K562 (cell line): ENCODE data around the gene C1R.

ENCODE experiments used
- ARID2 ChIP-seq: fragments of 450-650 bp; IDR thresholded peaks from 2 replicates; pipeline ENCODE4 v1.6.1; 2017; ENCODE audit warnings: antibody characterized with exemption, mild to moderate bottlenecking
- EP300 ChIP-seq: IDR thresholded peaks from 2 replicates; pipeline ENCODE4 v1.6.1; 2012; ENCODE audit warnings: low read length, improper control_type of control experiment
- MXI1 ChIP-seq: IDR thresholded peaks from 2 replicates; pipeline ENCODE4 v1.6.1; 2011; ENCODE audit warnings: low read depth, mild to moderate bottlenecking, improper control_type of control experiment, low read length
- POLR2A ChIP-seq: fragments of 450-650 bp; conservative IDR thresholded peaks from 2 replicates; pipeline ENCODE4 v1.6.1; 2016
- POLR2H ChIP-seq: IDR thresholded peaks from 2 replicates; pipeline ENCODE4 v1.6.1; 2016; ENCODE audit warnings: missing genetic modification characterization, low read depth, mild to moderate bottlenecking, control low read depth, missing compliant biosample characterization, moderate library complexity
- RAD21 ChIP-seq, 2 experiments: fragments of 250-450 bp in 1 of 2; fragments of 450-650 bp in 1 of 2; sonication (Bioruptor Pico) in 1 of 2; formaldehyde crosslinking in 1 of 2; IDR thresholded peaks in 1 of 2; conservative IDR thresholded peaks in 1 of 2; 2 replicates each; pipeline versions ENCODE4 v1.4.0 to v1.8.0; 2020 to 2022; ENCODE audit warnings: mild to moderate bottlenecking in 2 of 2, moderate library complexity in 1 of 2
- SMAD4 ChIP-seq: fragments of 250-450 bp; sonication (Bioruptor Pico); conservative IDR thresholded peaks from 2 replicates; pipeline ENCODE4 v1.8.0; 2021; ENCODE audit warnings: inconsistent platforms, mild to moderate bottlenecking, moderate library complexity
- TF ChIP-seq, protein P1 (sequence below), 3 experiments: fragments of 200-800 bp in 1 of 3; fragments of 250-450 bp in 1 of 3; fragments of 450-650 bp in 1 of 3; sonication (Bioruptor Pico) in 1 of 3; sonication (Bioruptor generic) in 1 of 3; formaldehyde crosslinking in 1 of 3; IDR thresholded peaks; 2 replicates each; pipeline versions ENCODE4 v1.6.1 to v1.8.0; 2016 to 2022; ENCODE audit warnings: mild to moderate bottlenecking in 2 of 3, missing genetic modification characterization in 2 of 3, missing compliant biosample characterization in 1 of 3, moderate library complexity in 1 of 3
- TF ChIP-seq, protein P2 (sequence below), 3 experiments: IDR thresholded peaks in 2 of 3; conservative IDR thresholded peaks in 1 of 3; 2 replicates each; pipeline ENCODE4 v1.5.1; 2011 to 2012; ENCODE audit warnings: low read length in 3 of 3, mild to moderate bottlenecking in 3 of 3, control low read depth in 2 of 3, improper control_type of control experiment in 1 of 3, inconsistent platforms in 1 of 3, low read depth in 1 of 3, mixed read lengths in 1 of 3, moderate library complexity in 1 of 3; ENCODE audit not compliant: insufficient read depth in 2 of 3

DNA sequence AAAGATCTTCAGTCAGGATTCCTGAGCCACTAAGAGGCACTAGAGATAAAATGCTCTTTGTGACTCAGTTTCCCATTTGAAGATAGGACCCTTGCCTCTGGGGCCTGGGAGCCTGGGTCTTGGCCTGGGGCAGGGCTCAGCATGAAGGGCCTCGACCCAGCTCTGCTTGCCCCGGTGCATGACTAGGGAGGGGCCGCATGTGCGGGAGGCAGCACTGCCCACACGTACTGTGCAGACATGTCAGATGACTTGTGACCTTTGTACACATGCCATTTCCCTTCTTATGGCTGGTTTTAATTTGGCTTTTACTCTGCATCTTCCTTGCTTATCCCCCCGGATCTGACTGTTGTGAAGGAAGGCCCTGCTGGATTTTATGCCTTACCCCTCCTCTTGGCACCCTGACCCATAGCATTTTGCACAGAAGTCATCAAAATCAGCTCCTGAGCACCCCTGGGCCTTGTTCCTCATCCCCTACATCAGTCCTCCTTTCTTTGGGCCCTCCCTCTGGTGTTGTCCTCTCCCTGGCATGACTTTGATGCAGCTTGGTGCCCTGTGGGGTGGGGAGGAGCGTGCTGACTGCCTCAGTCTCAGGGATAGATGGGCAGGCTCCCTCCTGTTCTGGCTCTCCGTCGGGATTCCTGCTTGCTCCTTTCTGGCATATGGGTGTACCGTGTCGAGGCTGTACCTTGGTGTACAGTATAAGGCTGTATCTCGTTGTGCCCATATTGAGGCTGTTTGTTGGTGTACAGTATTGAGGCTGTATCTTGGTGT, 42.3 kb upstream of the C1R start:
- TF ChIP-seq EP300: no peak
- no peak for TF ChIP-seq POLR2A
- no peak for TF ChIP-seq MXI1
- no peak for TF ChIP-seq POLR2H (tag)
- TF ChIP-seq, protein P1, sequence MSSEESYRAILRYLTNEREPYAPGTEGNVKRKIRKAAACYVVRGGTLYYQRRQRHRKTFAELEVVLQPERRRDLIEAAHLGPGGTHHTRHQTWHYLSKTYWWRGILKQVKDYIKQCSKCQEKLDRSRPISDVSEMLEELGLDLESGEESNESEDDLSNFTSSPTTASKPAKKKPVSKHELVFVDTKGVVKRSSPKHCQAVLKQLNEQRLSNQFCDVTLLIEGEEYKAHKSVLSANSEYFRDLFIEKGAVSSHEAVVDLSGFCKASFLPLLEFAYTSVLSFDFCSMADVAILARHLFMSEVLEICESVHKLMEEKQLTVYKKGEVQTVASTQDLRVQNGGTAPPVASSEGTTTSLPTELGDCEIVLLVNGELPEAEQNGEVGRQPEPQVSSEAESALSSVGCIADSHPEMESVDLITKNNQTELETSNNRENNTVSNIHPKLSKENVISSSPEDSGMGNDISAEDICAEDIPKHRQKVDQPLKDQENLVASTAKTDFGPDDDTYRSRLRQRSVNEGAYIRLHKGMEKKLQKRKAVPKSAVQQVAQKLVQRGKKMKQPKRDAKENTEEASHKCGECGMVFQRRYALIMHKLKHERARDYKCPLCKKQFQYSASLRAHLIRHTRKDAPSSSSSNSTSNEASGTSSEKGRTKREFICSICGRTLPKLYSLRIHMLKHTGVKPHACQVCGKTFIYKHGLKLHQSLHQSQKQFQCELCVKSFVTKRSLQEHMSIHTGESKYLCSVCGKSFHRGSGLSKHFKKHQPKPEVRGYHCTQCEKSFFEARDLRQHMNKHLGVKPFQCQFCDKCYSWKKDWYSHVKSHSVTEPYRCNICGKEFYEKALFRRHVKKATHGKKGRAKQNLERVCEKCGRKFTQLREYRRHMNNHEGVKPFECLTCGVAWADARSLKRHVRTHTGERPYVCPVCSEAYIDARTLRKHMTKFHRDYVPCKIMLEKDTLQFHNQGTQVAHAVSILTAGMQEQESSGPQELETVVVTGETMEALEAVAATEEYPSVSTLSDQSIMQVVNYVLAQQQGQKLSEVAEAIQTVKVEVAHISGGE (CRISPR knock-in tag; IDR thresholded peaks at IDR 0.05): no peak
- TF ChIP-seq SMAD4 (CRISPR knock-in tag): no peak
- TF ChIP-seq, protein P2, sequence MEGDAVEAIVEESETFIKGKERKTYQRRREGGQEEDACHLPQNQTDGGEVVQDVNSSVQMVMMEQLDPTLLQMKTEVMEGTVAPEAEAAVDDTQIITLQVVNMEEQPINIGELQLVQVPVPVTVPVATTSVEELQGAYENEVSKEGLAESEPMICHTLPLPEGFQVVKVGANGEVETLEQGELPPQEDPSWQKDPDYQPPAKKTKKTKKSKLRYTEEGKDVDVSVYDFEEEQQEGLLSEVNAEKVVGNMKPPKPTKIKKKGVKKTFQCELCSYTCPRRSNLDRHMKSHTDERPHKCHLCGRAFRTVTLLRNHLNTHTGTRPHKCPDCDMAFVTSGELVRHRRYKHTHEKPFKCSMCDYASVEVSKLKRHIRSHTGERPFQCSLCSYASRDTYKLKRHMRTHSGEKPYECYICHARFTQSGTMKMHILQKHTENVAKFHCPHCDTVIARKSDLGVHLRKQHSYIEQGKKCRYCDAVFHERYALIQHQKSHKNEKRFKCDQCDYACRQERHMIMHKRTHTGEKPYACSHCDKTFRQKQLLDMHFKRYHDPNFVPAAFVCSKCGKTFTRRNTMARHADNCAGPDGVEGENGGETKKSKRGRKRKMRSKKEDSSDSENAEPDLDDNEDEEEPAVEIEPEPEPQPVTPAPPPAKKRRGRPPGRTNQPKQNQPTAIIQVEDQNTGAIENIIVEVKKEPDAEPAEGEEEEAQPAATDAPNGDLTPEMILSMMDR (IDR thresholded peaks at IDR 0.05 in 2 of 3, conservative IDR thresholded peaks at IDR 0.05 in 1 of 3; ENCODE audit: insufficient read depth in 2 of 3, low read depth in 1 of 3, low read length in 3 of 3): no peak
- TF ChIP-seq RAD21 (CRISPR knock-in tag; conservative IDR thresholded peaks at IDR 0.05 in 1 of 2, IDR thresholded peaks at IDR 0.05 in 1 of 2): no peak
- no peak for TF ChIP-seq ARID2
